ENCODE measurements around the gene SDC1.

The SDC1 gene

GRCh38 chr2:20227894-20228505 is 3.1 kb upstream of the SDC1 start:
- Histone ChIP-seq H3K27ac (no peak overlapping the region), H3K4me3 (no peak overlapping the region)
- peak; percentile 45 for DNase-seq (ENCODE audit: low spot score)
- TF ChIP-seq CTCF (IDR thresholded peaks at IDR 0.05), result no peak

- Histone ChIP-seq H3K27ac (no peak overlapping the region), H3K4me3 (no peak overlapping the region)
- TF ChIP-seq CTCF (IDR thresholded peaks at IDR 0.05), result no peak
- DNase-seq (ENCODE audit: low spot score), result peak; percentile 24
Measured at GRCh38 chr2:20226152-20226545, 1.2 kb upstream of the SDC1 start.

GRCh38 chr2:20225294-20226151 is 593 bp upstream of the SDC1 start:
- peak; percentile 24 for TF ChIP-seq CTCF (IDR thresholded peaks at IDR 0.05)
- H3K4me3 ChIP-seq, result peak overlapping the region; percentile 77
- H3K27ac ChIP-seq, result no peak overlapping the region
- no peak for DNase-seq (ENCODE audit: low spot score)

- TF ChIP-seq CTCF (IDR thresholded peaks at IDR 0.05), result no peak
- Histone ChIP-seq H3K4me3 (peak overlapping the region; percentile 77), H3K27ac (no peak overlapping the region)
- no peak for DNase-seq (ENCODE audit: low spot score)
Measured at GRCh38 chr2:20224164-20224715, 690 bp downstream of the SDC1 start.

- no peak overlapping the region for H3K27ac ChIP-seq
- no peak for TF ChIP-seq CTCF (IDR thresholded peaks at IDR 0.05)
- peak overlapping the region; percentile 77 for H3K4me3 ChIP-seq
- no peak for DNase-seq (ENCODE audit: low spot score)
Measured at GRCh38 chr2:20223407-20224163, 1.3 kb downstream of the SDC1 start.

GRCh38 chr2:20222769-20223406 is 2.0 kb downstream of the SDC1 start:
- H3K4me3 ChIP-seq, result peak overlapping the region; percentile 77
- no peak for TF ChIP-seq CTCF (IDR thresholded peaks at IDR 0.05)
- no peak overlapping the region for H3K27ac ChIP-seq
- no peak for DNase-seq (ENCODE audit: low spot score)
